Left renal pelvis (tissue), 4 donors: ENCODE results near the gene PEX14. TPM values are rescaled to one million over a fixed set of nuclear protein-coding genes. Genes with fewer than 3 reads are reported as not detected.
A peak's percentile ranks its signal among the peaks of the same experiment; 100 is the strongest.
"Not testable (repeated sequence)": the region's sequence is repeated elsewhere in the genome, so short reads cannot be mapped to it uniquely, and the experiment has no call there.

Experiments
- DNase-seq, 4 donors: peaks; one replicate each; pipeline ENCODE4 v3.0.0-alpha.2; 2013; ENCODE audit warnings: low read depth in 4 of 4, low spot score in 3 of 4
- polyA plus RNA-seq, 4 donors: library from polyadenylated mRNA; unstranded; fragments of 120-200 nt; gene quantifications; one replicate each; pipeline ENCODE4 v1.2.1, GENCODE V29; 2013; ENCODE audit not compliant: insufficient read length in 4 of 4

PEX14 gene
- polyA plus RNA-seq, 4 donors = 15.6 to 26.2 (median 19.3) TPM

- DNase-seq = no peak
Observed at GRCh38 chr1:10450156-10450814, 24.5 kb upstream of the PEX14 start.

DNA sequence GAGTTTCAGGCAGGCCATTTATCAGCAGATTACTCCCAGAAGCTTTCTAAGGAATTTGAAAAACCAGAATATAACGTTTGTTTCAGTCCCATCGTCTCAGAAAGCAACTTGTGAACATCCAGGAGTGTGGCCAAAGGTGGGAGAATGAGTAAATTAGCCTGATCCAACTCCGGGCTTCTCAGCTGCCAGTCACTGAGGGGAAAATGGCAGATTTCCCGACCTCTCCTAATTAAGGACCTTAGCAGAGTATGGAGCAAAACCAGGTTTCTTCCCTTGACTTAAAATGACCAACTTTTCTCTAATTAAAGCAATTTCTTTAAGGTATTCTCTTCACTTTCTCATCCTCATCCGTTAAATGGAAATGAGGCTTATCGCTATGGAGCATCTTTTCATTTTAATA is 23.9 kb upstream of the PEX14 start:
- no peak for DNase-seq

DNA sequence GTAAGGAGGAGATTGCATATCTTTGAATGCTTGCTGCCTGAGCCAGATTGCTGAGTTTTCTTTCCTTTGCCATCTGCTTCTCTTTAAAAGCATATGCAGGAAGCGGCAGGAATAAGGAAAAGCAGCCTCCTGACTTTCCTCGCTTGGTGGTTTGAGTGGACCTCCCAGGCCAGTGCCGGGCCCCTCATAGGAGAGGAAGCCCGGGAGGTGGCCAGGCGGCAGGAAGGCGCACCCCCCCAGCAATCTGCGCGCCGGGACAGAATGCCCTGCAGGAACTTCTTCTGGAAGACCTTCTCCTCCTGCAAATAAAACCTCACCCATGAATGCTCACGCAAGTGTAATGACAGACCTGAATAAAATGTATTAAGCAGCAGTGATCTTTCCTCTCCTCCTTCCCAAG is 23.5 kb upstream of the PEX14 start:
- DNase-seq = no peak

DNA sequence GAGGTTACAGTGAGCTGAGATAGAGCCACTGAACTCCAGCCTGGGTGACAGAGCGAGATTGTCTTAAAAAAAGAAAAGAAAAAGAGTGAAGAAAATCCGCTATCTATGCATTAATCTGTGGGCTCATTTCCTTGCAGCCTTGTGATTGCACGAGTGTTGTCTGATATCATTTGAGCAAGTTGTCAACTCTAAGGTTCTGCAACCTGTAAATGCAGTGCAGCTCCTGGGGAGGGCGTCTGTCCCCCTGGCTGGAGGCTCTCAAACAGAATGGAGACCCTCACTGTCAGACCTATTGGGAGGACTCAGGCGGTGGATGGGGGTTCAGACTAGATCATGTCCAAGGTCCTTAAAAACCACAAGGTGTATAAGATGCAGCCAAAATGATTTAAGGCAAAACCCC is 18.7 kb upstream of the PEX14 start:
- no peak for DNase-seq

DNA sequence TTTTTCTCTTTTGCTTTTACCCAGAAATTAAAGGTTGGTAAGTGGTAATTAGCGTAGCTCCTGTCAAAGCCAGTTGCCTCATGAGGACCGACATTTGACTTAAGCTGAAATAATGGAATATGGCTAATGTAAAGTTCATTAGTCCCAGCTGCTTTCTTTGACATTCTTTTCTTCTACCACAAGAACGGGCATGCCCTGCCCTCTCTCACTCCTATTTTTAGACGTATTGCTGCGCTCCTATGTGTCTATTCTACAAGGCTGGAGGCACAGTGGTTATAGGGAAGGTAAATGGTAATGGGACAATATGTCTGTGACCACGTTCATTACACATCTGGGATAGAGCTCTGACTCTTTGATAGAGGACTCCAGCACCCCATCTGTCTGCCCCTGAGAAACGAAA is 18.1 kb upstream of the PEX14 start:
- DNase-seq = no peak

GRCh38 chr1:10457462-10457861 is 17.3 kb upstream of the PEX14 start:
- not testable (repeated sequence) for DNase-seq

GRCh38 chr1:10457875-10458274 is 16.9 kb upstream of the PEX14 start:
- no peak for DNase-seq

GRCh38 chr1:10459184-10459583 is 15.6 kb upstream of the PEX14 start:
- no peak for DNase-seq

DNA sequence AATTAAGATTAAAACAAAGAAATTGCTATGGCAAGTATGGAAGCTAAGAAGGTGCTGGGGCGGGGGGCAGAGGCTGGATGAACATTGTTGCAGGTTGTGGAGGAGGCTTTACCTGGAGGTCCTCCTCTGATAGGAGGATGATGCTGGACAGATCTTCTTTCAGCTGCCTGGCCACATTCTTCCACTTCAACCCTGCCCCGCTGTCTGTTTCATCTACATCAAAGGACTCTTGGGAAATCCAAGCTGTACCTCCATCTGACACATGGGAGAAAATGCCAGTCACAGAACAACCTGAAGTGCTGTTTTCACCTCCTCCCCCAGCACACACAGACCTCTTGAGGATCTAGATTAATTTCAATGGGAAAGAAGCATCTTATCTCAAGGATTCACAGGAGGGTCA is 7.7 kb upstream of the PEX14 start:
- no peak for DNase-seq

DNA sequence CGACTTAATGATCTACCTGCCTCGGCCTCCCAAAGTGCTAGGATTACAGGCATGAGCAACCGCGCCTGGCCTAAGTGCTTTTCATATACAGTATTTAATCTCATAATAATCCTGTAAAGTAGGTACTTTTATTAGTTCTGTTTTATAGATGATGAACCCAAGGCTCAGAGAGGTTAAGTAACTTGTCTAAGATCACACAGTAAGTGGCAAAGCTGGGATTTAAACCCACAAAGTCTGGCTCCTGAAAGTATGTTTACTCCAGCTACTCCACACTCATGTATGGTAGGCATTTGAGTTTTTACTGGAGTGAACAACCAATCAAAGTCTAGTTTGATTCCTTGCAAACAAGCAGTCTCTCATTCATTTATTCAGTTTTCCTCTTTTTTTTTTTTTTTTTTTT is 4.7 kb upstream of the PEX14 start:
- no peak for DNase-seq

DNA sequence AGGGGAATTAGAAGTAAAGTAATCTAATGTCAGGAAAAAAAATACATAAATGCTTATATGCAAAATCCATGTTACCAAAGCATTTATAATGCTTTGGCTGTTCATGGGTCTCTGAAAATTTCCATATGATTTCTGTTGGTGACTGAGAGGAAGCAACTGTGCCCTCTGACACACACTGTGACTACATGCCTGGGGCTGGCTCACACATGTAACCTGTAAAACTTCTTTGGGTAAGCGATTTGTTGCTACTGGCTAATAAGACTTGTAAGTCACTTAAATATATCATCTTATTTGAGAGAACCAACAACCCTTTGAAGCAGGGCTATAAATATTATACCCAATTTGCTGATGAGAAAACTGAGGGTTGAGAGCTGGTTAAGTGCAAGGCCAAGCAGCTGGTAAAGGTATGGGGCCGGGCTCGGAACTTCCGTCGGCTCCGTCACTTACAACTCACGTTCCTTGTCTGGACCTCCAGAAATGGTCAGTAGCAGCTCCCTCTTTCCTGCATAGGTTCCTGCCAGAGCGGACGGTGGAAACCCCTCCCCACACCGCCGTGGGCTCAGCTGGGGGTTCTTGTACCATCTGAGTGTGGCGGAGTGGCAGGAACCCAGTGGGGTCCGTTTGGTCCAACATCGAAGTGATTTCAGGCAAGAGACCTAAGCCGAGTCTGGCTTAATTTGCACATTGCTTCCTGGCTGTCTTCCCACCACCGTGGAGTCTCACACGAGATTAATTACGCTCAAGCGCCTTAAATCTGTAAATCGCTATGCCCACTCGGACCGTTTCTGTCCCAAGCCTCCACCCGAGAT is 3.1 kb upstream of the PEX14 start:
- no peak for DNase-seq

GRCh38 chr1:10472220-10473144 is 2.3 kb upstream of the PEX14 start, which contains the start of gene DFFA:
Gene DFFA, minus strand, starts transcription at chr1:10472529. Its CDS starts 71 bp downstream, at chr1:10472458.
- peak; percentile 90 to 95 (median 92) for DNase-seq

GRCh38 chr1:10473145-10473765 is 1.5 kb upstream of the PEX14 start:
- no peak for DNase-seq

- not testable (repeated sequence) for DNase-seq
Observed at GRCh38 chr1:10474309-10474612, 489 bp upstream of the PEX14 start.

DNA sequence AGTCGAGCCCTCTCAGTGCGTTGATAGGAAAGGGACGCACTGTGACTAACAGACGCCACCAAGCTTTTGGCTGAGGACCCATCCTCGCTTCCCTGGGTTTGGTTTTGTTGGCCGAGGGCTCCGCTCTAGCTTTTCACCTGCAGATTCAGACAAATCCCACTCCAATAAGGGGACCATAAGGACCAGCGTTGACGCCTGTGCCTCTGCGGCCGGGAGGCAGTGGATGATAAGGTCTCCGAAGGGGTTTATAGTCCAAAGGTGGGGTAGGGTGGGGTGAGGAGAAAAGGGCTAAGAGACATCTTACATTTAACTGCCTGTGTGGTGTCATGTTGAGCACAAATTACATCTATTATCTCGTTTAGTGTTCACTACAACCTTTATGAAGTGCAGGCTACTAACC is 760 bp downstream of the PEX14 start:
- no peak for DNase-seq

- DNase-seq = no peak
Observed at GRCh38 chr1:10479296-10479695, 4.5 kb downstream of the PEX14 start.

GRCh38 chr1:10480614-10481013 is 5.9 kb downstream of the PEX14 start:
- no peak for DNase-seq

DNA sequence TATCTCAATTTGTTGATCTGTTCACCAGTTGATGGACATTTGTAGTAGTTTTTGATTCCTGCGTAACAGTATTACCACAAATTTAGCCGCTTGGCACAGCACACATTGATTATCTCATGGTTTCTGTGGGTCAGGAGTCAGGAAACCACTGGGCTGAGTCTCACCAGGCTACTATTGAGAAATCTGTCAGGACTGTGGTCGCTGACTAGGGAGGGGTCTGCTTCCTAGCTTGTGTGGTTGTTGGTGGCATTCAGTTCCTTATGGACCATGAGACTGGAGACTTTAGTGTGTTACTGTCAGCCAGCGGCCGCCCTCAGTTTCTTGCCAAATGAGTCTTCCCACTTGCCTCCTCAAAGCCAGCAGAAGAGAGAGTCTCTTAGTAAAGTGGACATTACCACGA is 9.8 kb downstream of the PEX14 start:
- DNase-seq = no peak

DNA sequence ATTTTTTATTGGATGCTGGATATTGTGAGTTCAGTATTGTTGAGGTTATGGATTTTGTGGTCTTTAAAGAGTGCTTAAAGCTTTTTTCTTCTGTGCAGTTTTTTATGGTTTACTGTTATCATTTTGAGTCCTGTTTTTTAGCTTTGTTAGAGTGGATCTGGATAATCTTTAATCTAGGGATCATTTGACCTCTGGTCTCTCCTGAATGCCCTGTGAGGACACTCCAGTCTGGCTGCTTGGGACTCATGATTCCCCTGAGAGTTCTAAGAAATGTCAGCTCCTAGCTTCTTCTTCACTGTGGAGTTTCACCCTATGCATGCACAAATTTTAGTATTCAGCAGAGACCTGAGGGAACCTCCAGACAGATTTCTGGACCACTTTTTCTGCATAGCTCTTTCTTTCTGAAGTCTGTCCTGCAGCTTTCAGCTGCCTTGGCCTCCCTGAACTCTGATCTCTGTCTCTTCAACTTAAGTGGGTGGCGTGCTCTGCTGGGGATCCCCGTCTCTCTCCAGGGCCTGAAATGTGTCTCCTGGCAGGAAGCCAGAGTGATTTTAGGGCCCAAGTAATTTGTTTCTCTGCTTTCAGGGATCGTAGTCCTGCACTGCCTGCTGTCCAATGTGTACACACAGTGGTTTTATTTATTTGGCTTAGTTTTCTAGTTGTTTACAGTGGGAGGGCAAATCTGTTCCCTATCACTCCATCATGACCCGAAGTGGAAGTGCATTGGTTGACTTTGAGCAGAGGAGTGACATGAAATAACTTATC is 14.7 kb downstream of the PEX14 start:
- no peak for DNase-seq
